CD14-positive monocyte (primary cell): ENCODE measurements around the gene PCNT. TPM values are rescaled to one million over a fixed set of nuclear protein-coding genes. Genes with fewer than 3 reads are reported as not detected.
A peak's percentile ranks its signal among the peaks of the same experiment; 100 is the strongest.

Source experiments
- DNase-seq, 3 donors: peaks; one replicate each; pipeline ENCODE4 v3.0.0-alpha.2; 2011 to 2022
- H2AFZ ChIP-seq: 2 replicates; pipeline ENCODE4 v1.6.0; 2012; ENCODE audit warnings: mild to moderate bottlenecking, low read depth, low read length, inconsistent platforms; ENCODE audit not compliant: insufficient read depth, poor library complexity, severe bottlenecking
- H3K27ac ChIP-seq, 2 donors: 1 replicate in 1 of 2; 2 replicates in 1 of 2; pipeline ENCODE4 v1.5.1; 2012 to 2013; ENCODE audit warnings: low read length in 2 of 2, control low read depth in 1 of 2, inconsistent platforms in 1 of 2, low read depth in 1 of 2, mild to moderate bottlenecking in 1 of 2
- H3K27me3 ChIP-seq, 2 donors: one replicate each; pipeline versions ENCODE4 v1.6.0 to v1.6.1; 2011 to 2013; ENCODE audit warnings: low read length in 2 of 2; ENCODE audit not compliant: control insufficient read depth in 2 of 2, insufficient read depth in 2 of 2
- H3K36me3 ChIP-seq, 2 donors: replicated peaks in 1 of 2; 1 replicate in 1 of 2; 2 replicates in 1 of 2; pipeline versions ENCODE4 v1.5.1 to v1.6.1; 2012 to 2013; ENCODE audit warnings: low read length in 2 of 2, control low read depth in 1 of 2, inconsistent platforms in 1 of 2, mild to moderate bottlenecking in 1 of 2; ENCODE audit not compliant: insufficient read depth in 2 of 2, control insufficient read depth in 1 of 2
- H3K4me1 ChIP-seq, 2 donors: 1 replicate in 1 of 2; 2 replicates in 1 of 2; pipeline versions ENCODE4 v1.5.1 to v1.6.1; 2012 to 2013; ENCODE audit warnings: low read length in 2 of 2, control low read depth in 1 of 2, inconsistent platforms in 1 of 2, mild to moderate bottlenecking in 1 of 2, moderate library complexity in 1 of 2; ENCODE audit not compliant: insufficient read depth in 2 of 2, control insufficient read depth in 1 of 2
- H3K4me2 ChIP-seq: replicated peaks from 2 replicates; pipeline ENCODE3; 2012; ENCODE audit warnings: low read length, moderate library complexity, mild to moderate bottlenecking; ENCODE audit not compliant: poor library complexity, severe bottlenecking; ENCODE audit errors: extremely low read depth
- H3K4me3 ChIP-seq, 3 experiments: fragments of 200-600 bp in 1 of 3; sonication (generic) in 1 of 3; replicated peaks in 1 of 3; 1 replicate in 2 of 3; 2 replicates in 1 of 3; pipeline ENCODE4 v1.5.1; 2011 to 2013; ENCODE audit warnings: low read length in 3 of 3, mild to moderate bottlenecking in 3 of 3, control low read depth in 2 of 3, low read depth in 2 of 3, inconsistent platforms in 1 of 3, moderate library complexity in 1 of 3
- H3K79me2 ChIP-seq: 2 replicates; pipeline ENCODE4 v1.6.0; 2012; ENCODE audit warnings: mild to moderate bottlenecking, control low read depth, inconsistent platforms, low read length, moderate library complexity; ENCODE audit not compliant: insufficient read depth
- H3K9ac ChIP-seq: 2 replicates; pipeline ENCODE4 v1.6.0; 2017; ENCODE audit warnings: low read length, mild to moderate bottlenecking; ENCODE audit not compliant: insufficient read depth, poor library complexity, severe bottlenecking
- H3K9me3 ChIP-seq, 2 donors: replicated peaks in 1 of 2; 1 replicate in 1 of 2; 2 replicates in 1 of 2; pipeline versions ENCODE4 v1.5.1 to v1.6.1; 2012 to 2013; ENCODE audit warnings: low read length in 2 of 2, control low read depth in 1 of 2; ENCODE audit not compliant: control insufficient read depth in 1 of 2, insufficient read depth in 1 of 2
- H4K20me1 ChIP-seq: 2 replicates; pipeline ENCODE4 v1.6.0; 2012; ENCODE audit warnings: mild to moderate bottlenecking, low read length, control low read depth, moderate library complexity; ENCODE audit not compliant: insufficient read depth
- H3K27ac Mint-ChIP-seq, 7 donors: one replicate each; pipeline ENCODE4 v1.8.0; 2020; ENCODE audit warnings: mild to moderate bottlenecking in 7 of 7, mixed read lengths in 7 of 7, moderate library complexity in 6 of 7, inconsistent platforms in 2 of 7
- H3K27me3 Mint-ChIP-seq, 3 donors: one replicate each; pipeline ENCODE4 v1.8.0; 2021 to 2022; ENCODE audit warnings: low read depth in 3 of 3, mild to moderate bottlenecking in 3 of 3, mixed read lengths in 3 of 3, moderate library complexity in 3 of 3, inconsistent platforms in 1 of 3
- H3K36me3 Mint-ChIP-seq, 2 donors: one replicate each; pipeline ENCODE4 v1.8.0; 2020; ENCODE audit warnings: mixed read lengths in 2 of 2, inconsistent platforms in 1 of 2, mild to moderate bottlenecking in 1 of 2
- H3K4me1 Mint-ChIP-seq: one replicate; pipeline ENCODE4 v1.8.0; 2020; ENCODE audit warnings: mild to moderate bottlenecking, mixed read lengths
- H3K4me3 Mint-ChIP-seq, 2 donors: one replicate each; pipeline ENCODE4 v1.8.0; 2020; ENCODE audit warnings: mild to moderate bottlenecking in 2 of 2, mixed read lengths in 2 of 2, moderate library complexity in 1 of 2
- H3K9me3 Mint-ChIP-seq, 7 donors: one replicate each; pipeline ENCODE4 v1.8.0; 2020 to 2022; ENCODE audit warnings: mixed read lengths in 7 of 7, mild to moderate bottlenecking in 6 of 7, moderate library complexity in 6 of 7, inconsistent platforms in 2 of 7
- CTCF ChIP-seq: fragments of 200-600 bp; IDR thresholded peaks from one replicate; pipeline ENCODE4 v1.8.0; 2022; ENCODE audit warnings: antibody characterized with exemption, mild to moderate bottlenecking
- WGBS: methylation state at CpG from one replicate; pipeline ENCODE4 v1.1.5; 2013; ENCODE audit warnings: missing lambda C conversion rate; ENCODE audit not compliant: insufficient coverage; 5-methylcytosine and 5-hydroxymethylcytosine counted together
- intact Hi-C, 2 donors: fragments of 100-400 bp; cut with micrococcal nuclease; formaldehyde crosslinking; loops; one replicate each; pipeline versions ENCODE4 v1.15.0 to v1.15.1; 2023
- polyA plus RNA-seq, 3 donors: library from polyadenylated mRNA; depleted of rRNA in 1 of 3; unstranded in 2 of 3; stranded (reverse) in 1 of 3; fragments of 300-500 nt in 2 of 3; fragments of >200 nt in 1 of 3; fragmentation: Illumina TruSeq in 2 of 3; gene quantifications; 1 replicate in 2 of 3; 2 replicates in 1 of 3; pipeline ENCODE4 v1.2.3, GENCODE V29; 2012 to 2021

The PCNT gene
- polyA plus RNA-seq, 3 donors = 4.2 to 16.3 (median 5.1) TPM

GRCh38 chr21:46394595-46395104 is 70.7 kb downstream of the PCNT start:
- H3K4me3 ChIP-seq = no peak overlapping the region
- no peaks in the 10 kb centered on the region for H3K27me3 ChIP-seq
- intact Hi-C loops = no loop called here
- Mint-ChIP-seq H3K9me3 (no peaks in the 10 kb centered on the region), H3K27me3 (no peaks in the 10 kb centered on the region), H3K4me1 (no peaks in the 10 kb centered on the region), H3K36me3 (peaks cover 69 to 86% of the 10 kb centered on the region in 2 donors), H3K4me3 (no peak overlapping the region), H3K27ac (no peak overlapping the region)
- no peaks in the 10 kb centered on the region for H3K4me1 ChIP-seq
- H3K9me3 ChIP-seq = no peaks in the 10 kb centered on the region
- H2AFZ ChIP-seq = no peak overlapping the region
- H4K20me1 ChIP-seq = no peaks in the 10 kb centered on the region
- no peak for DNase-seq
- H3K4me2 ChIP-seq = no peak overlapping the region
- peaks cover 52 to 85% of the 10 kb centered on the region in 2 donors for H3K36me3 ChIP-seq
- TF ChIP-seq CTCF = no peak
- WGBS = 96% methylated on average over 12 of the region's 13 CpGs
- H3K9ac ChIP-seq = no peak overlapping the region
- H3K27ac ChIP-seq = no peak overlapping the region
- H3K79me2 ChIP-seq = no peaks in the 10 kb centered on the region

GRCh38 chr21:46397211-46397905 is 73.4 kb downstream of the PCNT start:
- no peaks in the 10 kb centered on the region for H3K4me1 ChIP-seq
- TF ChIP-seq CTCF = no peak
- Mint-ChIP-seq H3K4me1 (no peaks in the 10 kb centered on the region), H3K27ac (peak overlapping the region in 2 of 7 donors; percentile 26 to 44), H3K27me3 (no peaks in the 10 kb centered on the region), H3K4me3 (no peak overlapping the region), H3K36me3 (peaks cover 74 to 84% of the 10 kb centered on the region in 2 donors), H3K9me3 (no peaks in the 10 kb centered on the region)
- intact Hi-C loops = no loop called here
- no peak overlapping the region for H3K4me2 ChIP-seq
- H3K9me3 ChIP-seq = no peaks in the 10 kb centered on the region
- peaks cover 49 to 87% of the 10 kb centered on the region in 2 donors for H3K36me3 ChIP-seq
- DNase-seq = no peak
- no peak overlapping the region for H3K9ac ChIP-seq
- WGBS = 97% methylated on average over 17 of the region's 21 CpGs
- H3K27me3 ChIP-seq = no peaks in the 10 kb centered on the region
- no peak overlapping the region for H3K27ac ChIP-seq
- no peaks in the 10 kb centered on the region for H4K20me1 ChIP-seq
- no peak overlapping the region for H3K4me3 ChIP-seq
- no peaks in the 10 kb centered on the region for H3K79me2 ChIP-seq
- H2AFZ ChIP-seq = no peak overlapping the region
